A673 (cell line): Measurements from ENCODE around the gene GPC6. TPM values are rescaled to one million over a fixed set of nuclear protein-coding genes. Genes with fewer than 3 reads are reported as not detected.

ENCODE experiments used
- BruUV-seq: library from RNA; stranded (reverse); fragments of 400-500 nt; replicated peaks from 2 replicates; lab custom pipeline; 2021; lab: Mats Ljungman, UMichigan
- CTCF ChIA-PET: fragments of 300-600 bp; sonication (Branson Sonifier 250); formaldehyde crosslinking; loops from one replicate; lab custom pipeline; 2022; ENCODE audit warnings: antibody characterized with exemption; lab: Charles Lee
- POLR2A ChIA-PET: fragments of 300-600 bp; sonication (Branson Sonifier 250); formaldehyde crosslinking; loops from one replicate; lab custom pipeline; 2022; ENCODE audit warnings: antibody characterized with exemption; ENCODE audit not compliant: low non-redundant PET; lab: Charles Lee
- DNase-seq: peaks from one replicate; pipeline ENCODE4 v3.0.0-alpha.2; 2015; ENCODE audit warnings: low spot score
- H3K27ac ChIP-seq: fragments of 200-600 bp; sonication (generic); 2 replicates; pipeline ENCODE4 v1.5.1; 2016; ENCODE audit warnings: mixed run types, low read depth, mild to moderate bottlenecking, mixed read lengths, antibody characterized with exemption, low read length; ENCODE audit not compliant: poor library complexity, severe bottlenecking
- H3K27me3 ChIP-seq: fragments of 200-600 bp; sonication (generic); replicated peaks from 2 replicates; pipeline ENCODE4 v1.6.1; 2017; ENCODE audit warnings: mixed run types, low read depth, mild to moderate bottlenecking, mixed read lengths, antibody characterized with exemption, low read length; ENCODE audit not compliant: insufficient read depth, poor library complexity
- H3K36me3 ChIP-seq: fragments of 200-600 bp; sonication (generic); 2 replicates; pipeline ENCODE4 v1.6.1; 2016; ENCODE audit warnings: mixed run types, mild to moderate bottlenecking, mixed read lengths, antibody characterized with exemption, low read length; ENCODE audit not compliant: insufficient read depth, poor library complexity, severe bottlenecking
- H3K4me1 ChIP-seq: fragments of 200-600 bp; sonication (generic); 2 replicates; pipeline ENCODE4 v1.6.1; 2017; ENCODE audit warnings: mixed run types, mild to moderate bottlenecking, mixed read lengths, antibody characterized with exemption, low read length; ENCODE audit not compliant: insufficient read depth, poor library complexity, severe bottlenecking
- H3K4me3 ChIP-seq: fragments of 200-600 bp; sonication (generic); 2 replicates; pipeline ENCODE4 v1.5.1; 2016; ENCODE audit warnings: low read depth, mixed run types, mild to moderate bottlenecking, mixed read lengths, low read length; ENCODE audit not compliant: poor library complexity, severe bottlenecking
- H3K9me3 ChIP-seq: fragments of 200-600 bp; sonication (generic); 2 replicates; pipeline ENCODE4 v1.6.1; 2016; ENCODE audit warnings: mixed run types, low read depth, mild to moderate bottlenecking, mixed read lengths, antibody characterized with exemption, low read length; ENCODE audit not compliant: poor library complexity, severe bottlenecking
- CTCF ChIP-seq: fragments of 300-800, 200-600 bp; sonication (generic); conservative IDR thresholded peaks from 2 replicates; pipeline ENCODE4 v1.5.1; 2017; ENCODE audit warnings: low read depth, mild to moderate bottlenecking, antibody characterized with exemption, low read length, moderate library complexity, mixed read lengths
- EZH2 ChIP-seq: fragments of 200-600 bp; sonication (generic); IDR thresholded peaks from 2 replicates; pipeline ENCODE4 v1.6.1; 2017; ENCODE audit warnings: borderline replicate concordance, low read depth, mild to moderate bottlenecking, mixed read lengths, antibody characterized with exemption, low read length; ENCODE audit not compliant: poor library complexity, severe bottlenecking
- intact Hi-C: fragments of 100-400 bp; cut with micrococcal nuclease; formaldehyde crosslinking; loops from one replicate; pipeline ENCODE4 v1.10.0; 2022; ENCODE audit not compliant: unreplicated experiment
- total RNA-seq: library from RNA; stranded (reverse); gene quantifications from 2 replicates; pipeline ENCODE4 v1.2.3, GENCODE V29; 2021

Gene GPC6
- total RNA-seq, 1 experiment from 2014 or later = 23.3 TPM

GRCh38 chr13:94256721-94257120 lies 1030.1 kb downstream of the GPC6 start:
- TF ChIP-seq CTCF (no peak), EZH2 (no peak)
- Histone ChIP-seq H3K27ac (no peak overlapping the region), H3K9me3 (no peaks in the 10 kb centered on the region), H3K4me1 (peaks cover 39% of the 10 kb centered on the region), H3K27me3 (no peaks in the 10 kb centered on the region), H3K36me3 (no peaks in the 10 kb centered on the region), H3K4me3 (no peak overlapping the region)
- CTCF ChIA-PET = no interaction called here
- DNase-seq = no peak
- POLR2A ChIA-PET = no interaction called here
- BruUV-seq = no TSS peak
- intact Hi-C loops = no loop called here

- POLR2A ChIA-PET = interaction anchor here (0.6 kb wide), 1 partner anchor 237 kb away, joined by 4 read pairs; no protein-coding TSS in a partner anchor
- no peak overlapping the region for H3K4me3 ChIP-seq
- no peaks in the 10 kb centered on the region for H3K9me3 ChIP-seq
- no peaks in the 10 kb centered on the region for H3K27me3 ChIP-seq
- intact Hi-C loops = no loop called here
- TF ChIP-seq CTCF (no peak), EZH2 (no peak)
- no TSS peak for BruUV-seq
- CTCF ChIA-PET = no interaction called here
- H3K36me3 ChIP-seq = no peaks in the 10 kb centered on the region
- no peak for DNase-seq
- peaks cover 8% of the 10 kb centered on the region for H3K4me1 ChIP-seq
- no peak overlapping the region for H3K27ac ChIP-seq
These were observed 1033.4 kb downstream of the GPC6 start for GRCh38 chr13:94259984-94260383.

GRCh38 chr13:94261163-94261562 lies 1034.6 kb downstream of the GPC6 start:
- no peak for TF ChIP-seq CTCF
- no peak for TF ChIP-seq EZH2
- Histone ChIP-seq H3K4me1 (peaks cover 8% of the 10 kb centered on the region), H3K36me3 (no peaks in the 10 kb centered on the region), H3K4me3 (no peak overlapping the region), H3K27me3 (no peaks in the 10 kb centered on the region), H3K27ac (no peak overlapping the region), H3K9me3 (no peaks in the 10 kb centered on the region)
- intact Hi-C loops = no loop called here
- CTCF ChIA-PET = no interaction called here
- POLR2A ChIA-PET = no interaction called here
- no TSS peak for BruUV-seq
- no peak for DNase-seq
